ENCODE measurements around the gene CACNA1E. TPM values are rescaled to one million over a fixed set of nuclear protein-coding genes. Genes with fewer than 3 reads are reported as not detected.

Gene CACNA1E
- total RNA-seq, 1 experiment from 2014 or later: 0.46 TPM

- no peak overlapping the region for H3K27ac ChIP-seq (ENCODE audit: insufficient read length, low read depth, low read length)
Measured at GRCh38 chr1:181674617-181675016, 191.3 kb downstream of the CACNA1E start.

More at GRCh38 chr1:181674617-181675016, 191.3 kb downstream of the CACNA1E start:
- Histone ChIP-seq H3K27me3 (ENCODE audit: insufficient read depth, low read length) (no peaks in the 10 kb centered on the region), H4K5ac (ENCODE audit: insufficient read length, low read depth, low read length) (no peak overlapping the region), H2BK15ac (ENCODE audit: low read depth, low read length) (no peak overlapping the region), H3K4ac (ENCODE audit: low read depth, low read length) (no peak overlapping the region), H3K23me2 (ENCODE audit: insufficient read length, low read depth, low read length, poor library complexity, severe bottlenecking) (no peaks in the 10 kb centered on the region), H3K18ac (ENCODE audit: insufficient read length, low read depth, low read length) (no peak overlapping the region), H3K4me1 (ENCODE audit: insufficient read depth, low read length) (no peaks in the 10 kb centered on the region), H2BK20ac (ENCODE audit: low read depth, low read length, poor library complexity, severe bottlenecking) (no peak overlapping the region), H3K79me1 (ENCODE audit: insufficient read depth, low read depth, low read length, poor library complexity, severe bottlenecking) (no peaks in the 10 kb centered on the region), H3K14ac (ENCODE audit: insufficient read depth, low read length) (no peak overlapping the region), H3T11ph (ENCODE audit: low read length) (no peak overlapping the region), H3K9me3 (ENCODE audit: control insufficient read depth, low read depth, low read length) (no peaks in the 10 kb centered on the region), H3K79me2 (ENCODE audit: insufficient read depth, low read length) (no peaks in the 10 kb centered on the region), H3K9ac (ENCODE audit: extremely low read depth, insufficient read length, low read length) (no peak overlapping the region), H3K56ac (ENCODE audit: insufficient read length, low read depth, low read length) (no peak overlapping the region), H2BK12ac (ENCODE audit: insufficient read length, low read depth, low read length) (no peak overlapping the region), H4K8ac (replicated peaks; ENCODE audit: insufficient read length, low read depth, low read length) (no peak overlapping the region), H2BK5ac (ENCODE audit: insufficient read length, low read length) (no peak overlapping the region), H3K4me2 (ENCODE audit: insufficient read depth, insufficient read length, low read length) (no peak overlapping the region), H4K91ac (ENCODE audit: insufficient read length, low read depth, low read length) (no peak overlapping the region), H4K20me1 (ENCODE audit: control insufficient read depth, insufficient read depth, insufficient read length) (no peaks in the 10 kb centered on the region), H2BK120ac (ENCODE audit: low read depth, low read length, poor library complexity, severe bottlenecking) (no peak overlapping the region), H2AK5ac (ENCODE audit: insufficient read length, low read length) (no peak overlapping the region), H2AFZ (ENCODE audit: low read length) (no peak overlapping the region), H3K23ac (ENCODE audit: insufficient read length, low read depth, low read length) (no peak overlapping the region)
- Mint-ChIP-seq H3K27me3 (ENCODE audit: low read depth) (peaks cover 4% of the 10 kb centered on the region; the same call in 1 of the 2 replicates), H3K36me3 (ENCODE audit: insufficient read depth in 1 of 3, low read depth in 3 of 3) (no peaks in the 10 kb centered on the region; a peak in 2 of 7 replicates), H3K4me3 (no peak overlapping the region), H3K4me1 (peaks cover 10 to 14% of the 10 kb centered on the region in 2 experiments), H3K27ac (no peak overlapping the region; a peak in 1 of 7 replicates), H3K9me3 (peaks cover 2 to 5% of the 10 kb centered on the region in 2 experiments; a peak in 2 of 5 replicates)
- TF ChIP-seq, protein P1, sequence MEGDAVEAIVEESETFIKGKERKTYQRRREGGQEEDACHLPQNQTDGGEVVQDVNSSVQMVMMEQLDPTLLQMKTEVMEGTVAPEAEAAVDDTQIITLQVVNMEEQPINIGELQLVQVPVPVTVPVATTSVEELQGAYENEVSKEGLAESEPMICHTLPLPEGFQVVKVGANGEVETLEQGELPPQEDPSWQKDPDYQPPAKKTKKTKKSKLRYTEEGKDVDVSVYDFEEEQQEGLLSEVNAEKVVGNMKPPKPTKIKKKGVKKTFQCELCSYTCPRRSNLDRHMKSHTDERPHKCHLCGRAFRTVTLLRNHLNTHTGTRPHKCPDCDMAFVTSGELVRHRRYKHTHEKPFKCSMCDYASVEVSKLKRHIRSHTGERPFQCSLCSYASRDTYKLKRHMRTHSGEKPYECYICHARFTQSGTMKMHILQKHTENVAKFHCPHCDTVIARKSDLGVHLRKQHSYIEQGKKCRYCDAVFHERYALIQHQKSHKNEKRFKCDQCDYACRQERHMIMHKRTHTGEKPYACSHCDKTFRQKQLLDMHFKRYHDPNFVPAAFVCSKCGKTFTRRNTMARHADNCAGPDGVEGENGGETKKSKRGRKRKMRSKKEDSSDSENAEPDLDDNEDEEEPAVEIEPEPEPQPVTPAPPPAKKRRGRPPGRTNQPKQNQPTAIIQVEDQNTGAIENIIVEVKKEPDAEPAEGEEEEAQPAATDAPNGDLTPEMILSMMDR (conservative IDR thresholded peaks at IDR 0.05): peak; percentile 28; the same call in 1 of the 3 replicates
- DNase-seq: no peak
- no CpG with 5 or more reads among the region's 3 CpGs for WGBS (ENCODE audit: extremely low coverage, insufficient read length, low lambda C conversion rate)
